Kidney epithelial cell (primary cell): ENCODE data around the gene ABTB2. TPM values are rescaled to one million over a fixed set of nuclear protein-coding genes. Genes with fewer than 3 reads are reported as not detected.

Experiments used
- DNase-seq: peaks from one replicate; pipeline ENCODE4 v3.0.0-alpha.2; 2010; ENCODE audit warnings: low read depth
- H3K27me3 ChIP-seq: 2 replicates; pipeline ENCODE4 v1.6.0; 2011; ENCODE audit warnings: low read length; ENCODE audit not compliant: control insufficient read depth, insufficient read depth
- H3K36me3 ChIP-seq: 2 replicates; pipeline ENCODE4 v1.5.1; 2011; ENCODE audit warnings: low read length; ENCODE audit not compliant: control insufficient read depth, insufficient read depth
- H3K4me3 ChIP-seq: 2 replicates; pipeline ENCODE4 v1.5.1; 2011; ENCODE audit warnings: low read depth, mild to moderate bottlenecking, control low read depth, low read length
- CTCF ChIP-seq: IDR thresholded peaks from 2 replicates; pipeline ENCODE4 v1.5.1; 2011; ENCODE audit warnings: mild to moderate bottlenecking, moderate library complexity, low read length, control low read depth, inconsistent platforms; ENCODE audit not compliant: insufficient read depth, poor library complexity, severe bottlenecking
- total RNA-seq: library from RNA; depleted of rRNA; stranded (reverse); fragments of >200 nt; gene quantifications from 2 replicates; pipeline ENCODE4 v1.2.3, GENCODE V29; 2015

The ABTB2 gene
- total RNA-seq, 1 donor from 2014 or later = 26.8 TPM

GRCh38 chr11:34284811-34285481 lies 72.9 kb downstream of the ABTB2 start:
- DNase-seq = no peak
- H3K4me3 ChIP-seq = no peak overlapping the region
- H3K27me3 ChIP-seq = no peaks in the 10 kb centered on the region
- TF ChIP-seq CTCF = no peak
- no peaks in the 10 kb centered on the region for H3K36me3 ChIP-seq

DNA sequence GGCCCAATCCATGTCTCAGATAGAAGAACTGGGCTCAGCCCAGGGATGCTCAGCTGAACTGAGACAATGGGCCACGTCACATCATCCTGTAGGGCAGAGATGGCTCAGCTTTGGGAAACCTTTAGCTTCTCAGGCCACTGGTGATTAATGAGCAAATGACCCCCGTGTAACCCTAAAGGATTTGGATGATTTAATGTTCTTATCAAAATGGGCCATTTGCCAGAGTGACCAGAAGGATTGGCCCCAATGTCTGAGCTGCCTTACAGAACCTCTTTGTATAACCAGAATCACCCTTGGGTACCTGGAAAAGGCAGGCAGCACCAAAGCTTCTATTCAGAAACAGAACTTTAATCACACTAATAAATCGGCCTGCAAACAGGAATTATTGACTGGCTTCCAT lies 73.7 kb downstream of the ABTB2 start:
- no peak for DNase-seq
- no peaks in the 10 kb centered on the region for H3K27me3 ChIP-seq
- H3K36me3 ChIP-seq = no peaks in the 10 kb centered on the region
- no peak for TF ChIP-seq CTCF
- no peak overlapping the region for H3K4me3 ChIP-seq

GRCh38 chr11:34280945-34281872 lies 76.6 kb downstream of the ABTB2 start:
- no peaks in the 10 kb centered on the region for H3K36me3 ChIP-seq
- no peak for TF ChIP-seq CTCF
- H3K27me3 ChIP-seq = no peaks in the 10 kb centered on the region
- no peak for DNase-seq
- no peak overlapping the region for H3K4me3 ChIP-seq

GRCh38 chr11:34278693-34279297 lies 79.0 kb downstream of the ABTB2 start:
- TF ChIP-seq CTCF = no peak
- Histone ChIP-seq H3K27me3 (no peaks in the 10 kb centered on the region), H3K36me3 (no peaks in the 10 kb centered on the region), H3K4me3 (no peak overlapping the region)
- no peak for DNase-seq

- no peak for TF ChIP-seq CTCF
- no peak overlapping the region for H3K4me3 ChIP-seq
These were observed 79.6 kb downstream of the ABTB2 start for GRCh38 chr11:34278175-34278574.

More at GRCh38 chr11:34278175-34278574, 79.6 kb downstream of the ABTB2 start:
- no peak for DNase-seq
- H3K27me3 ChIP-seq = no peaks in the 10 kb centered on the region
- H3K36me3 ChIP-seq = no peaks in the 10 kb centered on the region
